Raji (cell line): ENCODE results near the gene NDUFB2.
A peak's percentile ranks its signal among the peaks of the same experiment; 100 is the strongest.

ENCODE experiments used
- POLR2A ChIP-seq: IDR thresholded peaks from 2 replicates; pipeline ENCODE4 v1.6.1; 2011; ENCODE audit warnings: low read depth, low read length, control low read depth; ENCODE audit not compliant: insufficient read depth

Gene NDUFB2

GRCh38 chr7:140696680-140697446 is at the start of gene NDUFB2:
Gene NDUFB2, plus strand, starts transcription at chr7:140696708. Its CDS starts 37 bp downstream, at chr7:140696745.
- TF ChIP-seq POLR2A: peak; percentile 96

- no peak for TF ChIP-seq POLR2A
These were observed 49.4 kb upstream of the NDUFB2 start for GRCh38 chr7:140646931-140647647.

DNA sequence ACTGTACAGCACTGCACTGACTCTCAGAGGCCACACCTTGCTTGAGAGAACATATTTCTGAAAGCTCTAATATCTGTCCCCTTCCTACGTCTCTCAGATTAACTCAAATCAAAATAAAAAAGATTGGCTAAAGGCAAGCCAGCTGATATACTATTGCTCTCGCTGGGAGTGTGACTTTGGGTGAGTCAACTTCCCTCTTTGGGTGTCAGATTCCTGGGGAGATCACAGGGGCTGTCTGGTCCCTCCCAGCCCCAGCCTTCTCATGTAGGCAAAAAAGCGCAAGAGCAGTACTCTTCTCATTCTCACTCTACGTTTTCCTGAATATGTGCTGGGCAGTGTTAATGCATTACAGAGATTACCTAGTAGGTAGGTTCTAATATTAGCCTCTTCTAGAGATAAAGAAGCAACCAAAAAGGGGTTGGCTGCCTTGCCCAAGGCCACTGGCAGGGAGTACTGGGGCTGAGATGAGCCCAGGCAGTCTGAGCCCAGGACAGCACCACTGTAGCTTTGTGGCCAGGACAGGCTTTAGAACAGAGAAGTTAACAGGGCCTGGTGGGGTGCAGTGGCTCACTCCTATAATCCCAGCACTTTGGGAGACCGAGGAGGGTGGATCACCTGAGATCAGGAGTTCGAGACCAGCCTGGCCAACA is 46.8 kb upstream of the NDUFB2 start:
- TF ChIP-seq POLR2A: no peak

- TF ChIP-seq POLR2A: no peak
These were observed 46.1 kb upstream of the NDUFB2 start for GRCh38 chr7:140650367-140650766.

DNA sequence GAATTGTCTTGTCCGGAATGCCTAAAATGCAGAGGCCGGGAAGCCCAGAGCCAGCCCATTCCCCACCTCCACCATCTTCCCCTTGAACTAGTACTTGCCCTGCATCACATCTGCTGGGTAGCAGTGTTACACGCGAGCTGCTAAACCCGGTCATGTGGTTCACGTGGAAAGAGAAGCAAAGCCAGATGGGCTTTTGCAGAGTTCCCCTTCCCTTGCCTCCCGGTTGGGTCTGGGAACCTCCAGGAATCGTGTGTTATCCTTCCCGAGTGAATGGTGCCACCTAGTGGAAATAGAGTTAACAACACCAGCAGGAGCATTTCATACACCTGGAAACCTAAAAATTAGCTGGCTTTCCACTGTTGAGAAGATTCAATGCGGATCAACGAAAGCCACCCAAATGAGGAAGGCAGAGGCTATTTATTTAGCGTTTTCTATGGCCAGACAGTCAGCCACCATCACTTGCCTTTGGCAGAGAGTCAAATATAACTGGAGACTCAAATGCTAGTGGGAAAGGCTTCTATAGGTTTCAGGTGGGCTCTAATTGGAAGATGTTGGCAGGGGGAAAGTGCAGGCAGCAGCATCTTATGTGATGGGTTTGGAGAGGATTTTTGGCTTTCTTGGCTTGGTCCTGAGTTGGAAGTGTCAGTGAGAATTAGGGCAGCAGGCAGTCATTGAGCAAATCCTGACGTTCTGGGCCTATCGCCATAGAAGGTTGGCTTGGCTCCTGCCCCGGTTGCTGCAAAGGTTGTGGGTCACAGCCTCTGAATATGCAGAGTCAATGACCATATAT is 43.0 kb upstream of the NDUFB2 start:
- TF ChIP-seq POLR2A: no peak

- TF ChIP-seq POLR2A: no peak
These were observed 42.5 kb upstream of the NDUFB2 start for GRCh38 chr7:140654109-140654387.

GRCh38 chr7:140654661-140655060 is 41.8 kb upstream of the NDUFB2 start:
- TF ChIP-seq POLR2A: no peak

GRCh38 chr7:140655511-140656408 is 40.7 kb upstream of the NDUFB2 start:
- no peak for TF ChIP-seq POLR2A

DNA sequence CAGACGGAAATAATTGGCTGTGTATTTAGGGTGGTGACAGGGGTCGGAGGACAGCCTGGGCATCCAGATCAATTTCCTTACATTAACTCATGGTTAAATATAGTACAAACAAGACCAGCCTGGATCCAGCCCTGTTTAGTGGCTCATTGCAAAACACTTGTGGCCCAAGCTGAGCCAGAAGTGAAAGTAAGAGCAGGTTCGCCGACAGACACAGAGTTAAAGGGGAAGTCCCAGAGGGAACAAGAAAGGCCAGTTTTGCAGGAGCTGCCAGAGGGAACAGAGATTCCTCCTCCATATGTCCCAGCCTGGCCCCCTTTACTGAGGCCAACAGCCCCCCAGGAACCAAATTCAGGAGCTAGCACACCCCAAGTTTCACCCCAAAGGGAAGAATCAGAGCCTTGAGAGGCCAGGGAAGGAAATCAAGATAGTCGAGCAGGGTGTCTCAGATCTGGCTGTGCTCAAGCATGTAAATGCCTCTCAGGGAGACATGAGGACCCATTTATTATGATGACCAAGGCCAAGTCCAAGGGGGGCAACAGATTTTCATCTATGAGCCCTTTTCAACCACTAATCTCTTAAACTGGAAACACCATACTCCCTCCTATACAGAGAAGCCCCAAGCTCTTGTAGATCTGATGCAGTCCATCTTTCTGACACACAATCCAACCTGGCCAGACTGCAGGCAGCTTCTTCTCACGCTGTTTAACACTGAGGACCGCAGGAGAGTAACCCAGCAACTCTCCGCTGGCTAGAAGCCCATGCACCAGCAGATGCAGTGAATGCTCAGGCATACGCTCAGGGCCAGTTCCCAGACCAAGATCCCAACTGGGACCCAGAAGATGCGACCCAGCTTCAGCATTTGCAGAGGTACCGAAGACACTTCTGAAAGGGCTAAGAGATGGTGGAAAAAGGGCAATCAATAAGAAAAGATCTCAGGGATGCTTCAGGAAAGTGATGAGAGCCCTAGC is 39.7 kb upstream of the NDUFB2 start:
- no peak for TF ChIP-seq POLR2A

- TF ChIP-seq POLR2A: no peak
These were observed 38.6 kb upstream of the NDUFB2 start for GRCh38 chr7:140657891-140658290.

- TF ChIP-seq POLR2A: no peak
These were observed 36.7 kb upstream of the NDUFB2 start for GRCh38 chr7:140659856-140660255.

GRCh38 chr7:140661124-140661523 is 35.4 kb upstream of the NDUFB2 start:
- TF ChIP-seq POLR2A: no peak

- TF ChIP-seq POLR2A: no peak
These were observed 29.0 kb upstream of the NDUFB2 start for GRCh38 chr7:140667476-140667875.
